HG02678 (cell line): ENCODE data around the gene FHOD3.
"Not testable (repeated sequence)": the region's sequence is repeated elsewhere in the genome, so short reads cannot be mapped to it uniquely, and the experiment has no call there.

ENCODE experiments used
- ATAC-seq: cut with Tn5 transposase; IDR thresholded peaks from one replicate; pipeline ENCODE4 v1.9.1; 2021; ENCODE audit warnings: mild to moderate bottlenecking, moderate library complexity; ENCODE audit not compliant: unreplicated experiment

FHOD3 gene

DNA sequence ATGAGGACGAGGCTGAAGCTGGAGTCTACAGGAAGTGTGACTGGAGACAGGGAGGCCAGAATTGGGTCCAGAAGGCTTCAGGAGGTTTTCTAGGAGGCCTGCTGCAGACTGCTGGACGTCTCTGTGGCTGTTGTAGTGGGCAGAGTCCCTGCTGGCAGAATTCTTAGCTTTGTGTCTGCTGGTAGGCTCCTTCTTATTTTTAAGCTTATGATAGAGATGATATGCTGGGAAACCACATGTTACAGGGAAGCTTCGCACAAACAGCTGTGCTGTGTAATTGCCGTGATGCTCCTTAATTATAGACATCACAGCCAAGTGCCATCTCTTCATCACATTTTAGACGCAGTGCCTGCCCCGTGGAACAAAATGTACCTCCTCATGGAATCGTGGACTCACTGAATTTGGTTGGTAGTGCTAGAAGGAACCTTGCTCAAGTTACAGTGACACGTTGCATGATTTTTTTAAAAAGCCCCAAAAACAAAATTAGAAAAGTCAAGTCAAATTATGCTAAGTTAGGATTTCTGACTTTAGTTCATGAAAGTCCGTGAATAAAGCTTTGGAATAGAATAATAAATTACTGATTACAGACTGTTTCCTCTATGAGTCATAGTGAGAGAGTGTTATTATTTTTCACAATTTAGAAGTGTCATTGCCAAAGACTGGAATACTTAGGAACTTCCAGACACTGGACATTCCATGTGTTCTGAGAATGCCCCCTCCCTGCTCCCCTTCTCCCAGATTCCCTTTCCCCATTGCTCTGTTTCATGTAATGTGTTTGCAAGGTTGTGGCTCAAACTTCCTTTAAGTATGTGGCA lies 144.1 kb downstream of the FHOD3 start:
- ATAC-seq, result no peak

DNA sequence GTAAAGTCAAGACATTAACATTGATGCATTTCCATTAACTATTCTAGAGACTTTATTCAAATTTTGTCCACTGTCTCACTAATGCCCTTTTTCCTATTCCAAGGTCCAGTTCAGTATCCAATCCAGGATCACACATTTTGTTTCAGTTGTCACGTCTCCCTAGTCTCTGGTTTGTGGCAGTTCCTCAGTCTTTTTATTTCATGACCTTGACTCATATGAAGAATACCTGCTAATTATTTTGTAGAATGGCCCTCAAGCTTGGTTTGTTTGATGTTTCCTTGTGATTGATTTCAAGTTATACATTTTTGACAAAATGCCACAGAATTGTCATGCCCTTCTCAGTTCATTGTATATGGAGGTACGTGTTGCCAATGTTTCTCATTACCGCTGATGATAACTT lies 145.2 kb downstream of the FHOD3 start:
- ATAC-seq, result no peak

- ATAC-seq, result no peak
These were observed 148.5 kb downstream of the FHOD3 start for GRCh38 chr18:36446059-36446458.

DNA sequence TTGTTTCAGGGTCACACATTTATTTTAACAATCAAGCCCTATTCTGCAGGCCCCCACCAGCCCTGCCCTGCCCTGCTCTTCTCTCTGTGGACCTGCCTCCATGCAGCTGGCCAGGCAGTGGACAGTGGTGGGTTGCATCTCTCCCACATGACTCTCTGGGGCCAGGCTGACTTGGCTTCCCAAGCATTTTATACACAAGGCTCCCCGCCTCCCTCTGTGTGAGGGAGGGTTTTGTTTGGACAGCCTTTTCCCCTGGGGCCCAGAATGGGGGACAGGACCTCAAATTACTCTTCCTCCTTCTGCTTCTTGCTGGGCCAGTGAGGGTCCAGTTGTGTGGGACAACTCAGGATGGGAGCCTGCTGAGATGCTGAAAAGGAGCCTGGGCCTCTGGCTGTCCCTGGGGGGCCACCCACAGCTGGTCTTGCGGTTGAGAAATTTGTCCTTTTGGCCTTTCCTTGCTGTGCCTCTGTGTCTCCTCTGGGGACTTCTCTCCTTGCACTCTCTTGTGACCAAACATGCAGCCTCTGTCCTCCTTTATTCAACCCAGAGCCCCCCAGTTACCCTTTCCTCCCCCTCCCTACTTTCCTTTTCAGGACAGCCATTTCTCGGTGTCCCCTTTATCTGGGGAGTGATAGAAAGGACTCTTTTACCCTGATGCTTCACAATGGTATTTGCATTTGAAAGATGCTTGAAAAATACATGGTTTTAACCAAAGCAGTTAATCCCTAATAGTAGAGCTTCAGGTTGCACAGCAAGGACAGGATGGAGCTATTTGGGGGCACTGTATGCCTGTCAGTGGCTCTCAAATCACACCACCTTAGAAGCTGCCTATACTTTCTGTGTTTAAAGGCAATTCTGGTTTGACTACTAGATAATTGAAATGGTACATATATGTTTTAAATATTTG lies 151.1 kb downstream of the FHOD3 start:
- no peak for ATAC-seq

DNA sequence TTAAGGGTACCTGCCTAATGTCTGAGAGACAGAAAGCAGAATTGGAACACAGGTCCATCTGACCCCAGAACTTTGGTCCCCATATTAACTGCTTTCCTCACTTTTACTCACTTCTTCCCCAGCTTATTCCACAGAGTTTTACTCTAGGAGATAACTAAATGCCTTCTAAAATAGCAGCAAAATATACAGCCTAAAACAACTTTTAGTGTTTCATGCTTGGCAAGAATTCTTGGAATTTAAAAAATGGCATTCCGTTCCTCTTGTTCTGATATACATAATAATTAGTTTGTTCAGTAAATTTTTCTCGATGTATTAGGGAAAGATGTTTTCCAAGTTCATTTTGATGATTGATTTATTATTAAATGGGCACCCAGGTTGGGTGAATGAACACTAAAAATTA lies 151.9 kb downstream of the FHOD3 start:
- ATAC-seq, result no peak

DNA sequence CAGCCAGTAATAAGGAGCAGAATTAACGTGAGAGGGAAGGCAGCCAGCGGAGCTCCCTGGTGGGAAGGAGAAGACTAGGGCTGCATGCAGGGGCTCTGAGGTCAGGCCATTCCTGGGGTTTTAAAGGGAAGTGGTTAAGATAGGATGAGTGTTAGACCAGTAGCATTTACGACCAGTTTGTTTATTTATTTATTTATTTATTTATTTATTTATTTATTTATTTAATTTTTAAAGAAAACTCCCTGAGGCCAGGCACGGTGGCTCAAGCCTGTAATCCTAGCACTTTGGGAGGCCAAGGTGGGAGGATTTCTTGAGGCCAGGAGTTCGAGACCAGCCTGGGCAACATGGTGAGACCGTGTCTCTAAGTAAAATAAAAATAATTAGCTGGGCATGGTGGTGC lies 152.8 kb downstream of the FHOD3 start:
- ATAC-seq, result no peak

DNA sequence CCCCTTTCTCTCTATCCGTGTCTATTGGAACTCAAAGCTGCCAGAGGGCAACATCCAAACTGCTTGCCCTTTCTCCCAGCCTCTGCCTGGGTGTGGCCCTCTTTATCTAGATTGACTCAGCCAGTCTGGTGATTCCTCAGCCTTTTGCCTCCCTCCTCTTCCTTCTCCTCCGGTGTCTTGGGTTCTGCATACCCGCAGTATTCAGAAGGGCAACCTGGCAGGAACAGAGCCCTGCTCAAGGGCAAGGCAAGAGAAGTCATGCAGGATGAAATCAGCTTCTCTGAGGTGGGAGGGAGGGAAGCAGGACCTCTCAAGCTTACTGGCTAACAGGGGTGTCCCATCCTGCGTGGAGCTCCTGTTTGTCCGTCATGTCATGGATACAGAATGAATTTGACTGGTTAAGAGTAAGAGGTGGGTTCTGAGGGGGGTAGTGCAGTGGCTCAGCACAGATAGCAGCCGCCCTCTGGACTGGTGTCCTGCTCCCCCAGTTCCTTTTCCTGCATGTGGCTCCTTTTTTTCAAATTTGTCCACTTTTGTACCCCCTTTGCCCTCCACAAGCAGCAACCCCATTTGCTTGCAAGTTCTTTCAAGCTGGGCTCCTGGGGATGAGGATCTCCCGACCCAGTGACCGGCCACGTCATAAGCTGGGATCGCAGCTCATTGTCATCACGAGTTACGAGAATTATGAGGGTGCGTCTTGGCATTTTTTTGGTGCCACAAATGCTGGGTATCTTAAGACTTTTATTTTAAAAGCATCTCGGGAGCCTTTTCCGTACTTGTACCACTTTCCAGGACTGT lies 154.1 kb downstream of the FHOD3 start:
- no peak for ATAC-seq

- ATAC-seq, result no peak
These were observed 156.7 kb downstream of the FHOD3 start for GRCh38 chr18:36454245-36454644.

DNA sequence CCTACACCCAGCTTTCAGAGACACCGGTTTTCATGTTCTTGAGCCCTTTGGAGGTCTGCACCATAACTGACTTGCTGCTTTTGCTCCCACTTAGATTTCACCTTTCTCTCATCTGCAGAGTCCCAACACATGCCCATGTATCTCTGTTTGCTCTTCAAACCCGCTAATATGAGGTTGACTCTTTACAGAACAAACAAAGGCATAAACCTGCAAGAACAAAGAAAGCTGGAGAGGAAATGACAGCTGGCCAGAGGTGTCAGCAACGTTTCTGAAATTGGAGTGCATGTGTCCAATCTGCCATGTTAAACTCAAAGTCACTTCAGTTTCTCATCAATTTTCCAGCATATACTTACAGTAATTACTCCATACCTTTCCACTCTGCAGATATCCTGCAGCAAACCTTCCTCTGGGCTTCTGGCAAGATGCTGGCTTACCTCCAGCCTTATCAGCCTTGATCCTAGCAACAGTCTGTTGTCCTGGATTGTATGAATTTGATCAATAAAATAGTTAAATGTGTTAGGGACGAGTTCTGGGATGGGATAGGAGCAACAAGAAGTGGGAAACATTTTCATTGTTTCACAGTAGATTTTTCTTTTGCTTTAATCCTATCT lies 157.4 kb downstream of the FHOD3 start:
- no peak for ATAC-seq

- ATAC-seq, result no peak
These were observed 158.4 kb downstream of the FHOD3 start for GRCh38 chr18:36455931-36456330.

- no peak for ATAC-seq
These were observed 159.1 kb downstream of the FHOD3 start for GRCh38 chr18:36456622-36457021.

DNA sequence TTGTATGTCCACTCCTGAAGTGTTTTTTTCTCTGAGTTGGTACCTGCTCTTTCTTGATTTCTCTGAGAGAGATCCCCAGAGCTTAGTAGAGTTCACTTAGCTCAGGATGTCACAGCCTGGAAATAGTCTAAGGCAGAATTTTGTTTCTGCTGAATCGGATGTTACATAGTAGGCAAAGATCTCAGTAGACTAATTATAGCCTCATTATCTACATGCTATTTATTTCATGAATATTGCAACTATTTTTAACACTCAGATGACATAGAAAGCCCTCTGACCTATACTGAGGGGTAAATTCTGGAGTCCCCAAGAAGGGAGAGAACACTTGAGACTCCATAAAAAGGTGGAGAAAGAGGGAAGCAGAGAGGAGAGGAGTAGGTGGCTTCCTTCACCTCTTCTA lies 160.2 kb downstream of the FHOD3 start:
- no peak for ATAC-seq

- ATAC-seq, result no peak
These were observed 160.8 kb downstream of the FHOD3 start for GRCh38 chr18:36458306-36458705.

- no peak for ATAC-seq
These were observed 161.7 kb downstream of the FHOD3 start for GRCh38 chr18:36459203-36459602.

DNA sequence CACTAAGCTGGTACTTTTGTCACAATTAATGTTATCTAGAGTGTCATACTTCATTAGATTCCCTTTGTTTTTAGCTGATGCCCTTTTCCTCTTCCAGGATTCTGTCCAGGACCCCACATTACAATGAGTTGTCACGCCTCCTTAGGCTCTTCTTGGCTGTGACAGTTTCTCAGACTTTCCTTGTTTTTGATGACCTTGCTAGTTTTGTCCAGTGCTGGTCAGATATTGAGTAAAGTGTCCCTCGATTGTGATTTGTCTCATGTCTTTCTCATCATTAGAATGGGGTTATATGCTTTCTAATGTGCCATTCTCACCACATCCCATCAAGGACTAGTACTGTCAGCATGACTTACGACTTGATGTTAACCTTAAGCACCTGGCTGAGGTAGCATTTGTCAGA lies 162.3 kb downstream of the FHOD3 start:
- no peak for ATAC-seq

GRCh38 chr18:36460324-36460850 lies 162.9 kb downstream of the FHOD3 start:
- no peak for ATAC-seq

DNA sequence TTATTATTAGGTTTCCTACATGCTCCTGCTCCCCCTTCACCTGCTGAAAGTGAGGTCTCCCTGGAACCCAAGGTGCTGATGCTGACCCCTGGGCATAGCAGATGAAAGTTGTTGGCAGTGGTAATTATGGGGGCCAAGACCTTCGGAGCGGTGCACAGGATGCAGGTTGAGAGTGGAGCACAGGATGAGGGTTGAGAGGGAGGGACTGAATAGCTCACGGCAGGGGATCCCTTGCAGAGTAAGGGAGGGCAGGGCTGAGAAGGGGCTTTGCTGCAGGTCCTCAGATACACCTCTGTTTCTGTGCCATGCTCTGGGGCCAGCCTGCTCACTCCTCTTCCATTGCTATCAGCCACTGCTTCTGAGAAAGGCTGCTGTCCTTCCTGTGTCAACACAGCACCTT lies 163.3 kb downstream of the FHOD3 start:
- ATAC-seq, result no peak

DNA sequence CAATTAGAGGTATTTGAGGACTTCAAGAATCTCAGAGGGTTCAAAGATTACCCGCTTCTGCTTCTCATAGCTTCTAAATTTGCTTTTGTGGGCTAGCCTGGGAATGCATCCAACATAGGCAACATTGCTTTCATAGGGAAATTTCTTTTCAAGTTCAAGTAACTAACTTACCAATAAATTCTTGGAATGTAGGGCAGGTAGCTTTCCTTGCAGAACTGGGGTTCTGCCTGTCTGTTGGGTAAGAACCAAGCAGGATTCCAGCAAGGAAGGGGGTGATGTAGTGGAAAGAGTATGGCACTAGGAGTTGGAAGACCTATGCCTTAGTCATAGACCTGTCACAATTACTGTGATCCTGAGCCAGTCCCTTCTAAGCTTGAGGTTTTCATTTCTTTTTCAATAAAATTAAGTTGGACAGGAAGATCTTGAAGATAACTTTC lies 164.1 kb downstream of the FHOD3 start:
- no peak for ATAC-seq

DNA sequence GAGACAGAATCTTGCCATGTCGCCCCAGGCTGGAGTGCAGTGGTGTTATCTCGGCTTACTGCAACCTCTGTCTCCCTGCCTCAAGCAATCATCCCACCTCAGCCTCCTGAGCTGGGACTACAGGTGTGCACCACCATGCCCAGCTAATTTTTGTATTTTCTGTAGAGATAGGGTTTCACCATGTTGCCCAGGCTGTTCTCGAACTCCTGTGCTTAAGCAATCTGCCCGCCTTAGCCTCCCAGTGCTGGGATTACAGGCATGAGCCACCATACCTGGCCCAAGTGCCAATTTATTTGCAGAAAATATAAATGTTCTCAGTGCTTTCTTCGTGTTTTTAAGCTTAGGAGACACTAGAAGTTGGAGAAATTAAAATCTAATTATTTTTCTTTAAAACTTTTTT lies 166.0 kb downstream of the FHOD3 start:
- ATAC-seq, result not testable (repeated sequence)

DNA sequence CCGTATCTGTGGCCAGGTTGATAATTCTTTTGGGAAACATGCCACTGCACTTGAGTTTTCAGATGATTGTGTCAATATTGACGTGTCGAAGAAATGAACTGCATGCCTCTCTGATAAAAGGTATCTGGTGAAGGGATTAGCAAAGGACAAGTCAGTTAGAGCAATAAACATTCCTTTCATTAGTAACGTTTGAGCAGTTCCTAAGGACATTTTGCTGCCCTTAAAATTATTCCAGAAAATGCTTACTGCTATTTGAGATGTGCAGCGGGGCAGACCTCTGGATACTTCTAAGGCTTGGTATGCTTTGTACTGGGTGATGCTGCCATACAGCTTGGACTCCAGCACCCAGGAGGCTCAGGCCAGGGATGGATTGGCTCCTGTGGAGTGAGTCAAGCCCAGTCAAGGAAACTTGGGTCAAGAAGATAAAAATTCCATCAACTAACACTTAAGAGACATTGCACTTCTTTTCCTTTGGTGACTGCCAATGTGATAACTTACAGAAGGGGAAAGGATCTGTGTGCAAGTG lies 166.7 kb downstream of the FHOD3 start:
- no peak for ATAC-seq
